ENCODE measurements around the gene SLC25A11. TPM values are rescaled to one million over a fixed set of nuclear protein-coding genes. Genes with fewer than 3 reads are reported as not detected.
"Not testable (repeated sequence)": the region's sequence is repeated elsewhere in the genome, so short reads cannot be mapped to it uniquely, and the experiment has no call there.

SLC25A11 gene
- total RNA-seq, 1 experiment from 2014 or later = 40.1 TPM

- no peaks in the 10 kb centered on the region for H3K9me3 ChIP-seq
- H3K27me3 ChIP-seq (replicated peaks; ENCODE audit: control insufficient read depth, insufficient read depth, low read length) = no peaks in the 10 kb centered on the region
- Mint-ChIP-seq H3K27me3 (ENCODE audit: insufficient read depth, unreplicated experiment) (no peaks in the 10 kb centered on the region), H3K27ac (ENCODE audit: unreplicated experiment) (no peak overlapping the region), H3K4me1 (ENCODE audit: low read depth, unreplicated experiment) (no peaks in the 10 kb centered on the region), H3K4me3 (ENCODE audit: unreplicated experiment) (no peak overlapping the region), H3K36me3 (ENCODE audit: insufficient read depth, unreplicated experiment) (no peaks in the 10 kb centered on the region), H3K9me3 (ENCODE audit: unreplicated experiment) (no peaks in the 10 kb centered on the region)
- no peaks in the 10 kb centered on the region for H3K36me3 ChIP-seq (ENCODE audit: control insufficient read depth, insufficient read depth, low read length)
- ChIA-PET CTCF (interaction anchor here (0.5 to 1.5 kb wide), 2 partner anchors 11 to 43 kb away, joined by 3 to 8 read pairs; partner anchors contain the start of gene CHRNE), POLR2A (interaction anchor here (0.9 kb wide), 1 partner anchor 26 kb away, joined by 3 read pairs; the partner anchor contains the start of genes RNF167 and SLC25A11)
- no peak for DNase-seq
- no peak overlapping the region for H3K4me3 ChIP-seq (ENCODE audit: low read depth, low read length)
- no peak for TF ChIP-seq CTCF (IDR thresholded peaks at IDR 0.05; ENCODE audit: insufficient read depth in 1 of 2, low read depth in 1 of 2, low read length in 1 of 2, severe bottlenecking in 1 of 2, unreplicated experiment in 1 of 2)
- peaks cover 6% of the 10 kb centered on the region for H3K4me1 ChIP-seq
- no TSS peak for BruUV-seq (replicated peaks)
- intact Hi-C loops (cut with micrococcal nuclease; ENCODE audit: unreplicated experiment) = no loop called here
These were observed 25.9 kb downstream of the SLC25A11 start for GRCh38 chr17:4913994-4914393.

- Histone ChIP-seq H3K9me3 (no peaks in the 10 kb centered on the region), H3K4me3 (ENCODE audit: low read depth, low read length) (no peak overlapping the region), H3K36me3 (ENCODE audit: control insufficient read depth, insufficient read depth, low read length) (no peaks in the 10 kb centered on the region), H3K27me3 (replicated peaks; ENCODE audit: control insufficient read depth, insufficient read depth, low read length) (no peaks in the 10 kb centered on the region), H3K4me1 (peaks cover 6% of the 10 kb centered on the region)
- ChIA-PET POLR2A (interaction anchor here (0.6 to 1.9 kb wide), 3 partner anchors 31 to 119 kb away, joined by 6 to 19 read pairs (median 10); partner anchors contain the start of genes RNF167, SLC25A11 and SPAG7), CTCF (interaction anchor here (0.6 to 2.2 kb wide), 7 partner anchors 26 to 156 kb away, joined by 3 to 19 read pairs (median 4); partner anchors contain the start of genes CAMTA2, RNF167, SLC25A11 and SPAG7)
- no peaks in the 10 kb centered on the region for H3K36me3 Mint-ChIP-seq (ENCODE audit: insufficient read depth, unreplicated experiment)
- no peak overlapping the region for H3K4me3 Mint-ChIP-seq (ENCODE audit: unreplicated experiment)
- no peaks in the 10 kb centered on the region for H3K27me3 Mint-ChIP-seq (ENCODE audit: insufficient read depth, unreplicated experiment)
- no TSS peak for BruUV-seq (replicated peaks)
- no peaks in the 10 kb centered on the region for H3K4me1 Mint-ChIP-seq (ENCODE audit: low read depth, unreplicated experiment)
- intact Hi-C loops (cut with micrococcal nuclease; ENCODE audit: unreplicated experiment) = loop anchor here (1.0 kb wide), 1 partner anchor 30 kb away; no protein-coding TSS in a partner anchor
- TF ChIP-seq CTCF (IDR thresholded peaks at IDR 0.05; ENCODE audit: insufficient read depth in 1 of 2, low read depth in 1 of 2, low read length in 1 of 2, severe bottlenecking in 1 of 2, unreplicated experiment in 1 of 2) = peak; percentile 47 to 52
- DNase-seq = peak; percentile 80 to 86
- no peak overlapping the region for H3K27ac Mint-ChIP-seq (ENCODE audit: unreplicated experiment)
- H3K9me3 Mint-ChIP-seq (ENCODE audit: unreplicated experiment) = no peaks in the 10 kb centered on the region
These were observed 30.9 kb downstream of the SLC25A11 start for GRCh38 chr17:4908711-4909496.

- H3K27ac Mint-ChIP-seq (ENCODE audit: unreplicated experiment) = no peak overlapping the region
- no peaks in the 10 kb centered on the region for H3K27me3 ChIP-seq (replicated peaks; ENCODE audit: control insufficient read depth, insufficient read depth, low read length)
- H3K9me3 Mint-ChIP-seq (ENCODE audit: unreplicated experiment) = no peaks in the 10 kb centered on the region
- TF ChIP-seq CTCF (IDR thresholded peaks at IDR 0.05; ENCODE audit: insufficient read depth in 1 of 2, low read depth in 1 of 2, low read length in 1 of 2, severe bottlenecking in 1 of 2, unreplicated experiment in 1 of 2) = no peak
- ChIA-PET CTCF (interaction anchor here (1.3 to 2.2 kb wide), 3 partner anchors 26 to 59 kb away, joined by 5 to 19 read pairs (median 13); partner anchors contain the start of genes RNF167, SLC25A11 and SPAG7), POLR2A (interaction anchor here (0.6 to 1.9 kb wide), 2 partner anchors 32 to 118 kb away, joined by 6 to 10 read pairs; partner anchors contain the start of genes RNF167 and SLC25A11)
- no peak overlapping the region for H3K4me3 ChIP-seq (ENCODE audit: low read depth, low read length)
- peaks cover 4% of the 10 kb centered on the region for H3K4me1 Mint-ChIP-seq (ENCODE audit: low read depth, unreplicated experiment)
- no TSS peak for BruUV-seq (replicated peaks)
- peaks cover 3% of the 10 kb centered on the region for H3K36me3 Mint-ChIP-seq (ENCODE audit: insufficient read depth, unreplicated experiment)
- intact Hi-C loops (cut with micrococcal nuclease; ENCODE audit: unreplicated experiment) = no loop called here
- DNase-seq = no peak
- no peak overlapping the region for H3K4me3 Mint-ChIP-seq (ENCODE audit: unreplicated experiment)
- H3K27me3 Mint-ChIP-seq (ENCODE audit: insufficient read depth, unreplicated experiment) = no peaks in the 10 kb centered on the region
- no peaks in the 10 kb centered on the region for H3K9me3 ChIP-seq
- H3K4me1 ChIP-seq = peaks cover 8% of the 10 kb centered on the region
- no peaks in the 10 kb centered on the region for H3K36me3 ChIP-seq (ENCODE audit: control insufficient read depth, insufficient read depth, low read length)
These were observed 31.5 kb downstream of the SLC25A11 start for GRCh38 chr17:4908301-4908700.

- H3K4me1 Mint-ChIP-seq (ENCODE audit: low read depth, unreplicated experiment) = peaks cover 10% of the 10 kb centered on the region
- H3K27me3 ChIP-seq (replicated peaks; ENCODE audit: control insufficient read depth, insufficient read depth, low read length); H3K9me3 ChIP-seq; H3K4me1 ChIP-seq; intact Hi-C loops (cut with micrococcal nuclease; ENCODE audit: unreplicated experiment); H3K27ac Mint-ChIP-seq (ENCODE audit: unreplicated experiment); POLR2A ChIA-PET; H3K4me3 Mint-ChIP-seq (ENCODE audit: unreplicated experiment); H3K36me3 ChIP-seq (ENCODE audit: control insufficient read depth, insufficient read depth, low read length); H3K36me3 Mint-ChIP-seq (ENCODE audit: insufficient read depth, unreplicated experiment); H3K9me3 Mint-ChIP-seq (ENCODE audit: unreplicated experiment); H3K4me3 ChIP-seq (ENCODE audit: low read depth, low read length); H3K27me3 Mint-ChIP-seq (ENCODE audit: insufficient read depth, unreplicated experiment); DNase-seq; BruUV-seq (replicated peaks): not testable (repeated sequence)
- CTCF ChIA-PET = interaction anchor here (0.6 kb wide), 1 partner anchor 156 kb away, joined by 3 read pairs; no protein-coding TSS in a partner anchor
These were observed 33.2 kb downstream of the SLC25A11 start for GRCh38 chr17:4906642-4907041.
